ENCODE data around the gene PDE11A.

DNA sequence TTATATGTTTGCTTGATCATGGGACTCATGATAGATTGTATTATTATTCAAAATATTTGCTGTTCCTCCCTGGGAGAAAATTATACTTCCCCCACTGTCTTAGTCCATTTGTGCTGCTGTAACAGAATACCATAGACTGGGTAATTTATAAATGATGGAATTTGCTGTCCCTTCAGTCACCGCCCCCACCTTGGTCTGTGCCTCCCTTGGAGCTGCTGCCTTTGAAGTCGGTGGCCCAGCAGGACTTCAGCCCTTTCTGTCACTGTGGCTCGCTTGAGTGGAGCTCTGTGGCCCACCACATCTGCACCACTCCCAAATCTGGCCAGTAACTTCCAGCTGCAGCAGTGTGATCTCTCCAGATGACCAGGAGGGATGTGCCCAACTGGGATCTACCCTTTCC, 479.2 kb downstream of the PDE11A start:
- TF ChIP-seq, protein P1, sequence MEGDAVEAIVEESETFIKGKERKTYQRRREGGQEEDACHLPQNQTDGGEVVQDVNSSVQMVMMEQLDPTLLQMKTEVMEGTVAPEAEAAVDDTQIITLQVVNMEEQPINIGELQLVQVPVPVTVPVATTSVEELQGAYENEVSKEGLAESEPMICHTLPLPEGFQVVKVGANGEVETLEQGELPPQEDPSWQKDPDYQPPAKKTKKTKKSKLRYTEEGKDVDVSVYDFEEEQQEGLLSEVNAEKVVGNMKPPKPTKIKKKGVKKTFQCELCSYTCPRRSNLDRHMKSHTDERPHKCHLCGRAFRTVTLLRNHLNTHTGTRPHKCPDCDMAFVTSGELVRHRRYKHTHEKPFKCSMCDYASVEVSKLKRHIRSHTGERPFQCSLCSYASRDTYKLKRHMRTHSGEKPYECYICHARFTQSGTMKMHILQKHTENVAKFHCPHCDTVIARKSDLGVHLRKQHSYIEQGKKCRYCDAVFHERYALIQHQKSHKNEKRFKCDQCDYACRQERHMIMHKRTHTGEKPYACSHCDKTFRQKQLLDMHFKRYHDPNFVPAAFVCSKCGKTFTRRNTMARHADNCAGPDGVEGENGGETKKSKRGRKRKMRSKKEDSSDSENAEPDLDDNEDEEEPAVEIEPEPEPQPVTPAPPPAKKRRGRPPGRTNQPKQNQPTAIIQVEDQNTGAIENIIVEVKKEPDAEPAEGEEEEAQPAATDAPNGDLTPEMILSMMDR (IDR thresholded peaks at IDR 0.05; ENCODE audit: insufficient read depth, low read length, poor library complexity, severe bottlenecking), result no peak
- TF ChIP-seq EZH2phosphoT487 (conservative IDR thresholded peaks at IDR 0.05; ENCODE audit: low read length), result no peak

All from SU-DHL-6 (cell line).